ENCODE data around the gene PDZK1IP1.

PDZK1IP1 gene

DNA sequence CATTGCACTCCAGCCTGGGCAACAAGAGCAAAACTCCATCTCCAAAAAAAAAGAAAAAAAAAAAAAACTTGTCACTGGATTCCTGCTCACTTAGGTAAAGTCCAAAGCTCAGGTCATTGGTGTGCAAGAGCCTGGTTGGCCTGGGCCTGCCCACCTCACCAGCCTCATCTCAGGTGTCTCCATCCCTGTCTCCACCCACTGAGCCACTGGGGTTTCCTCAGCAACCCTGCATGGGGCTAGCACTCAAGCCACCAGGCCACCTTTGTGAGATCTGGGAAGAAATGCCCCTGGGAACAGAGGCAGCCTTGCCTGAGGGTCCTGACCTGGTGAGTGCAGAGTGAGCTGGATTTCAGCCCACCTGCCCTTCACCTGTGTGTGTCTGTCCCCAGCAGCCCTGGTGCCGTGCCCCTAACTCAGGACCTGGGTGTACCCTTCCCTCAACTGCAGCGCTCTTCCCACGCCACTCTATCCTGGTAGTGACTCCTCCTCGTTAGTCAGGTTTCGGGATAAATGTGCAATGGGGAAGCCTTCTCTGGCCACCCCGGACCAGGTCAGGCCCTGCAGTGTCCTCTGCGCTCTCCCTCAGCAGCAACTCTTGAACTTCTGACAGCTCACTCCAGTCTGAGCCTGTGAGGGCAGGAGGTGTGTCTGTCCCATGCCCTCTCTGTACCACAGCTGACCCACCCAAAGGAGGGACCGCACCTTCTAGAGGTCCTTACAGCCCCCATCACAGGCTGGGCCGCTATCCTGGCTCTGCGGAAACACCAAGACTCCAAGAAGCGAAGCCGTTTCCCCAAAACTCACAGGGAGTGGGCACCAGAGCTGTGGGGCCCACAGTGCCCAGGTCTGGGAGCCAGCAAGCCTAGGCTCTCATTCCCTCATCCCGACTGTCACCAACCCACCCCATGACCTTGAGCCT lies 3.3 kb downstream of the PDZK1IP1 start:
- Histone ChIP-seq H3K9ac (no peak overlapping the region), H3K4me1 (ENCODE audit: low read depth, poor library complexity, severe bottlenecking) (no peaks in the 10 kb centered on the region), H3K27me3 (ENCODE audit: insufficient read depth, low read depth) (no peaks in the 10 kb centered on the region), H3K4me2 (no peak overlapping the region), H3K27ac (no peak overlapping the region), H3K79me2 (ENCODE audit: insufficient read depth, low read depth) (no peaks in the 10 kb centered on the region), H2AFZ (ENCODE audit: low read depth) (no peak overlapping the region), H3K4me3 (IDR thresholded peaks at IDR 0.05; ENCODE audit: insufficient read depth, low read depth, low read length) (no peak overlapping the region), H3K36me3 (ENCODE audit: insufficient read depth) (no peaks in the 10 kb centered on the region), H4K20me1 (ENCODE audit: insufficient read depth) (no peaks in the 10 kb centered on the region)
- TF ChIP-seq, protein P1, sequence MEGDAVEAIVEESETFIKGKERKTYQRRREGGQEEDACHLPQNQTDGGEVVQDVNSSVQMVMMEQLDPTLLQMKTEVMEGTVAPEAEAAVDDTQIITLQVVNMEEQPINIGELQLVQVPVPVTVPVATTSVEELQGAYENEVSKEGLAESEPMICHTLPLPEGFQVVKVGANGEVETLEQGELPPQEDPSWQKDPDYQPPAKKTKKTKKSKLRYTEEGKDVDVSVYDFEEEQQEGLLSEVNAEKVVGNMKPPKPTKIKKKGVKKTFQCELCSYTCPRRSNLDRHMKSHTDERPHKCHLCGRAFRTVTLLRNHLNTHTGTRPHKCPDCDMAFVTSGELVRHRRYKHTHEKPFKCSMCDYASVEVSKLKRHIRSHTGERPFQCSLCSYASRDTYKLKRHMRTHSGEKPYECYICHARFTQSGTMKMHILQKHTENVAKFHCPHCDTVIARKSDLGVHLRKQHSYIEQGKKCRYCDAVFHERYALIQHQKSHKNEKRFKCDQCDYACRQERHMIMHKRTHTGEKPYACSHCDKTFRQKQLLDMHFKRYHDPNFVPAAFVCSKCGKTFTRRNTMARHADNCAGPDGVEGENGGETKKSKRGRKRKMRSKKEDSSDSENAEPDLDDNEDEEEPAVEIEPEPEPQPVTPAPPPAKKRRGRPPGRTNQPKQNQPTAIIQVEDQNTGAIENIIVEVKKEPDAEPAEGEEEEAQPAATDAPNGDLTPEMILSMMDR (conservative IDR thresholded peaks at IDR 0.05; ENCODE audit: low read depth, low read length): no peak

GRCh38 chr1:47184822-47185677 lies 4.8 kb downstream of the PDZK1IP1 start:
- Histone ChIP-seq H3K79me2 (ENCODE audit: insufficient read depth, low read depth) (no peaks in the 10 kb centered on the region), H2AFZ (ENCODE audit: low read depth) (no peak overlapping the region), H3K27ac (no peak overlapping the region), H4K20me1 (ENCODE audit: insufficient read depth) (no peaks in the 10 kb centered on the region), H3K4me1 (ENCODE audit: low read depth, poor library complexity, severe bottlenecking) (no peaks in the 10 kb centered on the region), H3K27me3 (ENCODE audit: insufficient read depth, low read depth) (no peaks in the 10 kb centered on the region), H3K9ac (no peak overlapping the region), H3K36me3 (ENCODE audit: insufficient read depth) (no peaks in the 10 kb centered on the region), H3K4me3 (IDR thresholded peaks at IDR 0.05; ENCODE audit: insufficient read depth, low read depth, low read length) (no peak overlapping the region), H3K4me2 (no peak overlapping the region)
- TF ChIP-seq, protein P1 (conservative IDR thresholded peaks at IDR 0.05; ENCODE audit: low read depth, low read length): no peak

DNA sequence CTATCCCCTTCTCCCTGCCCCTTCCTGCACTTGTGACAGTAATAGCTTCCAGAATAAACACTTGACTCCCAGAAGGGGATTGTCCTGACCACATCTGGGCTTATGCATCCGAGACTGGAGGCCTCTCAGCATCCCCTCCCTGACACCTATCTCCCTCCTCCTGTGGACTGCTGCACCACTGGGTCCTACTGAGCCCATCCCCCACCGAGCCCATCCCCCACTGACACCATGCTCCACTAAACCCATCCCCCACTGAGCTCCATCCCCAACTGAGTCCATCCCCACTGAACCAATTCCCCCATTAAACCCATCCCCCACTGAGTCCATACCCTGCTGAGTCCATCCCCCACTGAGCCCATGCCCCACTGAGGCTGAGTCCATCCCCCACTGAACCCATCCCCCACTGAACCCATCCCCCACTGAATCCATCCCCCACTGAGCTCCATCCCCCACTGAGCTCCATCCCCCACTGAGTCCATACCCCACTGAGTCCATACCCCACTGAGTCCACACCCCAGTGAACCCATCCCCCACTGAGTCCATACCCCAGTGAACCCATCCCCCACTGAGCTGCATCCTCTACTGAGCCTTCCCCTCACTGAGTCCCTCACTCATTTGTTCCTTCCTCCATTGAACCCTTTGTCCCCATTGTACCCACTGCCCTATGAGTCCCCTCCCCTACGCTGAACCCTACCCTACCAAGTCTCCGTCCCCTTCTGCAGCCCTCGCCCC lies 5.6 kb downstream of the PDZK1IP1 start:
- Histone ChIP-seq H3K4me3 (IDR thresholded peaks at IDR 0.05; ENCODE audit: insufficient read depth, low read depth, low read length) (no peak overlapping the region), H4K20me1 (ENCODE audit: insufficient read depth) (no peaks in the 10 kb centered on the region), H3K27ac (no peak overlapping the region), H3K4me1 (ENCODE audit: low read depth, poor library complexity, severe bottlenecking) (peaks cover 5% of the 10 kb centered on the region), H3K36me3 (ENCODE audit: insufficient read depth) (no peaks in the 10 kb centered on the region), H3K4me2 (no peak overlapping the region), H2AFZ (ENCODE audit: low read depth) (no peak overlapping the region), H3K27me3 (ENCODE audit: insufficient read depth, low read depth) (no peaks in the 10 kb centered on the region), H3K79me2 (ENCODE audit: insufficient read depth, low read depth) (no peaks in the 10 kb centered on the region), H3K9ac (no peak overlapping the region)
- TF ChIP-seq, protein P1 (conservative IDR thresholded peaks at IDR 0.05; ENCODE audit: low read depth, low read length): no peak

- H3K4me3 ChIP-seq (IDR thresholded peaks at IDR 0.05; ENCODE audit: insufficient read depth, low read depth, low read length): no peak overlapping the region
- peaks cover 7% of the 10 kb centered on the region for H3K4me1 ChIP-seq (ENCODE audit: low read depth, poor library complexity, severe bottlenecking)
- H3K4me2 ChIP-seq: no peak overlapping the region
- H3K9ac ChIP-seq: no peak overlapping the region
- H3K36me3 ChIP-seq (ENCODE audit: insufficient read depth): no peaks in the 10 kb centered on the region
- no peaks in the 10 kb centered on the region for H3K27me3 ChIP-seq (ENCODE audit: insufficient read depth, low read depth)
- H2AFZ ChIP-seq (ENCODE audit: low read depth): no peak overlapping the region
- H3K79me2 ChIP-seq (ENCODE audit: insufficient read depth, low read depth): no peaks in the 10 kb centered on the region
- TF ChIP-seq, protein P1 (conservative IDR thresholded peaks at IDR 0.05; ENCODE audit: low read depth, low read length): no peak
- no peak overlapping the region for H3K27ac ChIP-seq
- no peaks in the 10 kb centered on the region for H4K20me1 ChIP-seq (ENCODE audit: insufficient read depth)
Observed at GRCh38 chr1:47183308-47184089, 6.3 kb downstream of the PDZK1IP1 start.

Data from KMS-11 (cell line).